WTC11 (cell line): ENCODE results near the gene LRRFIP1. TPM values are rescaled to one million over a fixed set of nuclear protein-coding genes. Genes with fewer than 3 reads are reported as not detected.

Source experiments
- ATAC-seq: fragments of 200-7000 bp; cut with Tn5 transposase; 2 replicates; pipeline ENCODE4 v1.10.0; 2021; ENCODE audit warnings: mild to moderate bottlenecking, moderate library complexity
- CTCF ChIA-PET: fragments of 300-600 bp; sonication (Branson Sonifier 250); formaldehyde crosslinking; loops from one replicate; lab custom pipeline; 2021; ENCODE audit warnings: antibody characterized with exemption; lab: Charles Lee
- POLR2A ChIA-PET: fragments of 350-600 bp; sonication (Branson Sonifier 250); formaldehyde crosslinking; loops from one replicate; lab custom pipeline; 2021; ENCODE audit warnings: antibody characterized with exemption; lab: Charles Lee
- DNase-seq: peaks from one replicate; pipeline ENCODE4 v3.0.0; 2021; ENCODE audit warnings: low spot score
- H3K27ac Mint-ChIP-seq: 2 replicates; pipeline ENCODE4 v1.8.0; 2021; ENCODE audit warnings: mixed read lengths
- H3K27me3 Mint-ChIP-seq: 2 replicates; pipeline ENCODE4 v1.8.0; 2021; ENCODE audit warnings: low read depth, mild to moderate bottlenecking, moderate library complexity, mixed read lengths
- H3K36me3 Mint-ChIP-seq: 2 replicates; pipeline ENCODE4 v1.8.0; 2021; ENCODE audit warnings: mixed read lengths
- H3K4me1 Mint-ChIP-seq: 2 replicates; pipeline ENCODE4 v1.8.0; 2022; ENCODE audit warnings: mixed read lengths
- H3K4me3 Mint-ChIP-seq: 2 replicates; pipeline ENCODE4 v1.8.0; 2021; ENCODE audit warnings: mild to moderate bottlenecking, moderate library complexity, mixed read lengths
- H3K9me3 Mint-ChIP-seq: 2 replicates; pipeline ENCODE4 v1.8.0; 2021; ENCODE audit warnings: mixed read lengths
- ATF6 ChIP-seq: sonication (generic); formaldehyde crosslinking; IDR thresholded peaks from 2 replicates; pipeline ENCODE4 v1.8.1; 2023; ENCODE audit warnings: mild to moderate bottlenecking, missing genetic modification reagents
- CREM ChIP-seq: sonication (generic); formaldehyde crosslinking; IDR thresholded peaks from 2 replicates; pipeline ENCODE4 v1.8.1; 2022; ENCODE audit warnings: mild to moderate bottlenecking, missing genetic modification reagents, moderate library complexity
- CTCF ChIP-seq: fragments of 200-600 bp; IDR thresholded peaks from 2 replicates; pipeline ENCODE4 v1.8.0; 2022; ENCODE audit warnings: antibody characterized with exemption
- ELF4 ChIP-seq: sonication (generic); formaldehyde crosslinking; IDR thresholded peaks from 2 replicates; pipeline ENCODE4 v1.8.1; 2022; ENCODE audit warnings: low read depth, mild to moderate bottlenecking, moderate library complexity, missing genetic modification reagents
- EMX1 ChIP-seq: fragments of 250-450 bp; sonication (Bioruptor Pico); IDR thresholded peaks from 2 replicates; pipeline ENCODE4 v1.8.0; 2021; ENCODE audit warnings: mild to moderate bottlenecking
- MLX ChIP-seq: sonication (generic); formaldehyde crosslinking; IDR thresholded peaks from 2 replicates; pipeline ENCODE4 v1.8.1; 2023; ENCODE audit warnings: mild to moderate bottlenecking, missing genetic modification reagents, moderate library complexity
- MYBL2 ChIP-seq: sonication (generic); formaldehyde crosslinking; IDR thresholded peaks from 2 replicates; pipeline ENCODE4 v1.8.1; 2023; ENCODE audit warnings: mild to moderate bottlenecking, moderate library complexity, missing genetic modification reagents
- RORB ChIP-seq: fragments of 250-450 bp; sonication (Bioruptor Pico); IDR thresholded peaks from 2 replicates; pipeline ENCODE4 v1.9.0; 2021; ENCODE audit warnings: mild to moderate bottlenecking
- SMAD4 ChIP-seq: sonication (generic); formaldehyde crosslinking; IDR thresholded peaks from 2 replicates; pipeline ENCODE4 v1.8.0; 2022; ENCODE audit warnings: mild to moderate bottlenecking, missing genetic modification reagents
- SP1 ChIP-seq: sonication (generic); formaldehyde crosslinking; conservative IDR thresholded peaks from 2 replicates; pipeline ENCODE4 v1.8.1; 2022; ENCODE audit warnings: missing genetic modification reagents
- TEAD4 ChIP-seq: sonication (generic); formaldehyde crosslinking; IDR thresholded peaks from 2 replicates; pipeline ENCODE4 v1.8.0; 2022; ENCODE audit warnings: mild to moderate bottlenecking, missing genetic modification reagents
- TP53 ChIP-seq: sonication (generic); formaldehyde crosslinking; IDR thresholded peaks from 2 replicates; pipeline ENCODE4 v1.8.1; 2023; ENCODE audit warnings: mild to moderate bottlenecking, missing genetic modification reagents
- USF2 ChIP-seq: sonication (generic); formaldehyde crosslinking; IDR thresholded peaks from 2 replicates; pipeline ENCODE4 v1.8.1; 2023; ENCODE audit warnings: mild to moderate bottlenecking, missing genetic modification reagents, moderate library complexity
- ZNF121 ChIP-seq: sonication (generic); formaldehyde crosslinking; IDR thresholded peaks from 2 replicates; pipeline ENCODE4 v1.8.0; 2023; ENCODE audit warnings: missing genetic modification reagents
- ZNF232 ChIP-seq: sonication (generic); formaldehyde crosslinking; IDR thresholded peaks from 2 replicates; pipeline ENCODE4 v1.8.0; 2022; ENCODE audit warnings: mild to moderate bottlenecking, missing genetic modification reagents
- ZNF423 ChIP-seq: fragments of 250-450 bp; sonication (Bioruptor Pico); IDR thresholded peaks from 2 replicates; pipeline ENCODE4 v2.1.2; 2022; ENCODE audit warnings: mild to moderate bottlenecking, moderate library complexity
- total RNA-seq: library from RNA; stranded (reverse); gene quantifications from 3 replicates; pipeline ENCODE4 v1.2.3, GENCODE V29; 2021
- TF ChIP-seq, protein P1 (sequence below): fragments of 250-450 bp; sonication (Bioruptor Pico); conservative IDR thresholded peaks from 2 replicates; pipeline ENCODE4 v1.9.0; 2021; ENCODE audit warnings: mild to moderate bottlenecking
- TF ChIP-seq, protein P2 (sequence below): sonication (generic); formaldehyde crosslinking; IDR thresholded peaks from 2 replicates; pipeline ENCODE4 v1.8.1; 2023; ENCODE audit warnings: mild to moderate bottlenecking, missing genetic modification reagents, borderline replicate concordance
- TF ChIP-seq, protein P3 (sequence below): sonication (generic); formaldehyde crosslinking; conservative IDR thresholded peaks from 2 replicates; pipeline ENCODE4 v1.8.1; 2022; ENCODE audit warnings: mild to moderate bottlenecking, missing genetic modification reagents
- TF ChIP-seq, protein P4 (sequence below): sonication (generic); formaldehyde crosslinking; IDR thresholded peaks from 2 replicates; pipeline ENCODE4 v1.8.0; 2022; ENCODE audit warnings: missing genetic modification reagents

The LRRFIP1 gene
- total RNA-seq, 1 experiment from 2014 or later: 88.4 TPM

DNA sequence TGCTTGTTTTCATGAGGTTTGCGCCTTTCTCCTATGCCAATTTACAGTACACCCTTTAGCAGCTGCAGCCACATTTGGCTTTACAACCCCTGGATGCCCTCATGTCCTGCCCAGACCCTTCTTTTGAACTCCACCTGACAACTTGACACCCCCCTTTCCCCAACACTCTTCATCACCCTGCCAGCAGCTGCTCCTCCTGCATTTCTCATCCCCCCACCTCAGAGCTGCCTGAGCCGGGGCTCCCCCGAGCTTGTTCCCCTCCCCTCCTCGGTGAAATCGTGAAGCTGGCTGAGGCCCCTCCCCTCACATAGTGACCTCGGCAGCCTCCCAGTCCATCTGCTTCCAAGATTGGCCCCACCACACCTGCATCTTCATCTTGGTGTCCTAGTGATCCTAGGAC, 40.5 kb downstream of the LRRFIP1 start (continued):
- TF ChIP-seq, protein P1, sequence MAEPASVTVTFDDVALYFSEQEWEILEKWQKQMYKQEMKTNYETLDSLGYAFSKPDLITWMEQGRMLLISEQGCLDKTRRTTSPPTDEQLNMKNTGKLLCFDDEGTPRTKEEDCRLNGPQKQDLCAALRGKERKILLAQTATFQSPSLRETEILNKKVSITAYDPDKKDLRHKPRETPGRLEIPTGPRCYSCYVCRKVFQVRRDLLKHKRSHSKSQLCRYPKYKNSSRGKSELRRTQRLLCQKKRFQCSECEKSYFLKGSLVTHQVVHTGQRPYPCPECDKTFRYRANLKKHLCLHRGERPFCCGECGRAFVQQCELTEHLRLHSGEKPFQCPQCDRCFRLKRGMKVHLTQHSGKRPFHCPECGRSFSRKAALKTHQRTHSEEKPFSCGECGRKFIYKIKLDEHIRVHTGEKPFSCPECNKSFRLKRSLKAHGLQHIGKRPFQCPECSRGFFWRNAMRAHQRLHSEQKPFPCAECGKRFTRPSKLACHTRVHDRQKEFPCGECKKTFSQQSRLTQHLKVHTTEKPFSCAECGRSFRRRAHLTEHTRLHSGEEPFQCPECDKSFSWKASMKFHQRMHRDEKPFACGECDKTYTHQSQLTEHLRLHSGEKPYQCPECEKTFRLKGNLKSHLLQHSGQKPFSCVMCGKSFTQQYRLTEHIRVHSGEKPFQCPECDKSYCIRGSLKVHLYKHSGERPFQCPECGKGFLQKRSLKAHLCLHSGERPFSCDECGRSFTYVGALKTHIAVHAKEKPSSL: no peak
- TF ChIP-seq, protein P2, sequence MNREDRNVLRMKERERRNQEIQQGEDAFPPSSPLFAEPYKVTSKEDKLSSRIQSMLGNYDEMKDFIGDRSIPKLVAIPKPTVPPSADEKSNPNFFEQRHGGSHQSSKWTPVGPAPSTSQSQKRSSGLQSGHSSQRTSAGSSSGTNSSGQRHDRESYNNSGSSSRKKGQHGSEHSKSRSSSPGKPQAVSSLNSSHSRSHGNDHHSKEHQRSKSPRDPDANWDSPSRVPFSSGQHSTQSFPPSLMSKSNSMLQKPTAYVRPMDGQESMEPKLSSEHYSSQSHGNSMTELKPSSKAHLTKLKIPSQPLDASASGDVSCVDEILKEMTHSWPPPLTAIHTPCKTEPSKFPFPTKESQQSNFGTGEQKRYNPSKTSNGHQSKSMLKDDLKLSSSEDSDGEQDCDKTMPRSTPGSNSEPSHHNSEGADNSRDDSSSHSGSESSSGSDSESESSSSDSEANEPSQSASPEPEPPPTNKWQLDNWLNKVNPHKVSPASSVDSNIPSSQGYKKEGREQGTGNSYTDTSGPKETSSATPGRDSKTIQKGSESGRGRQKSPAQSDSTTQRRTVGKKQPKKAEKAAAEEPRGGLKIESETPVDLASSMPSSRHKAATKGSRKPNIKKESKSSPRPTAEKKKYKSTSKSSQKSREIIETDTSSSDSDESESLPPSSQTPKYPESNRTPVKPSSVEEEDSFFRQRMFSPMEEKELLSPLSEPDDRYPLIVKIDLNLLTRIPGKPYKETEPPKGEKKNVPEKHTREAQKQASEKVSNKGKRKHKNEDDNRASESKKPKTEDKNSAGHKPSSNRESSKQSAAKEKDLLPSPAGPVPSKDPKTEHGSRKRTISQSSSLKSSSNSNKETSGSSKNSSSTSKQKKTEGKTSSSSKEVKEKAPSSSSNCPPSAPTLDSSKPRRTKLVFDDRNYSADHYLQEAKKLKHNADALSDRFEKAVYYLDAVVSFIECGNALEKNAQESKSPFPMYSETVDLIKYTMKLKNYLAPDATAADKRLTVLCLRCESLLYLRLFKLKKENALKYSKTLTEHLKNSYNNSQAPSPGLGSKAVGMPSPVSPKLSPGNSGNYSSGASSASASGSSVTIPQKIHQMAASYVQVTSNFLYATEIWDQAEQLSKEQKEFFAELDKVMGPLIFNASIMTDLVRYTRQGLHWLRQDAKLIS (CRISPR knock-in tag): no peak
- no peak for TF ChIP-seq ATF6
- TF ChIP-seq TP53 (CRISPR knock-in tag): no peak
- TF ChIP-seq ZNF423 (CRISPR knock-in tag): no peak
- no peak for TF ChIP-seq ZNF232 (CRISPR knock-in tag)

GRCh38 chr2:237668440-237668839, 41.1 kb downstream of the LRRFIP1 start:
- Mint-ChIP-seq H3K9me3 (no peaks in the 10 kb centered on the region), H3K4me1 (peaks cover 62% of the 10 kb centered on the region), H3K27me3 (no peaks in the 10 kb centered on the region), H3K36me3 (no peaks in the 10 kb centered on the region), H3K4me3 (no peak overlapping the region), H3K27ac (no peak overlapping the region)
- ChIA-PET CTCF (interaction anchor here (0.7 to 9.0 kb wide), 5 partner anchors 17 to 156 kb away, joined by 3 to 63 read pairs (median 12); no protein-coding TSS in a partner anchor), POLR2A (no interaction called here)
- DNase-seq: no peak
- no peak for ATAC-seq
- no peak for TF ChIP-seq SP1
- TF ChIP-seq CREM (CRISPR knock-in tag): no peak
- TF ChIP-seq USF2 (CRISPR knock-in tag): no peak
- TF ChIP-seq ELF4 (CRISPR knock-in tag): no peak
- TF ChIP-seq TEAD4 (CRISPR knock-in tag): no peak
- TF ChIP-seq MYBL2 (CRISPR knock-in tag): no peak
- TF ChIP-seq, protein P3, sequence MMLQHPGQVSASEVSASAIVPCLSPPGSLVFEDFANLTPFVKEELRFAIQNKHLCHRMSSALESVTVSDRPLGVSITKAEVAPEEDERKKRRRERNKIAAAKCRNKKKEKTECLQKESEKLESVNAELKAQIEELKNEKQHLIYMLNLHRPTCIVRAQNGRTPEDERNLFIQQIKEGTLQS (CRISPR knock-in tag): no peak
- TF ChIP-seq SMAD4 (CRISPR knock-in tag): no peak
- no peak for TF ChIP-seq CTCF
- TF ChIP-seq, protein P4, sequence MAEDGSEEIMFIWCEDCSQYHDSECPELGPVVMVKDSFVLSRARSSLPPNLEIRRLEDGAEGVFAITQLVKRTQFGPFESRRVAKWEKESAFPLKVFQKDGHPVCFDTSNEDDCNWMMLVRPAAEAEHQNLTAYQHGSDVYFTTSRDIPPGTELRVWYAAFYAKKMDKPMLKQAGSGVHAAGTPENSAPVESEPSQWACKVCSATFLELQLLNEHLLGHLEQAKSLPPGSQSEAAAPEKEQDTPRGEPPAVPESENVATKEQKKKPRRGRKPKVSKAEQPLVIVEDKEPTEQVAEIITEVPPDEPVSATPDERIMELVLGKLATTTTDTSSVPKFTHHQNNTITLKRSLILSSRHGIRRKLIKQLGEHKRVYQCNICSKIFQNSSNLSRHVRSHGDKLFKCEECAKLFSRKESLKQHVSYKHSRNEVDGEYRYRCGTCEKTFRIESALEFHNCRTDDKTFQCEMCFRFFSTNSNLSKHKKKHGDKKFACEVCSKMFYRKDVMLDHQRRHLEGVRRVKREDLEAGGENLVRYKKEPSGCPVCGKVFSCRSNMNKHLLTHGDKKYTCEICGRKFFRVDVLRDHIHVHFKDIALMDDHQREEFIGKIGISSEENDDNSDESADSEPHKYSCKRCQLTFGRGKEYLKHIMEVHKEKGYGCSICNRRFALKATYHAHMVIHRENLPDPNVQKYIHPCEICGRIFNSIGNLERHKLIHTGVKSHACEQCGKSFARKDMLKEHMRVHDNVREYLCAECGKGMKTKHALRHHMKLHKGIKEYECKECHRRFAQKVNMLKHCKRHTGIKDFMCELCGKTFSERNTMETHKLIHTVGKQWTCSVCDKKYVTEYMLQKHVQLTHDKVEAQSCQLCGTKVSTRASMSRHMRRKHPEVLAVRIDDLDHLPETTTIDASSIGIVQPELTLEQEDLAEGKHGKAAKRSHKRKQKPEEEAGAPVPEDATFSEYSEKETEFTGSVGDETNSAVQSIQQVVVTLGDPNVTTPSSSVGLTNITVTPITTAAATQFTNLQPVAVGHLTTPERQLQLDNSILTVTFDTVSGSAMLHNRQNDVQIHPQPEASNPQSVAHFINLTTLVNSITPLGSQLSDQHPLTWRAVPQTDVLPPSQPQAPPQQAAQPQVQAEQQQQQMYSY (CRISPR knock-in tag): no peak
- TF ChIP-seq ZNF121 (CRISPR knock-in tag): no peak
- TF ChIP-seq MLX (CRISPR knock-in tag): no peak
- TF ChIP-seq RORB (CRISPR knock-in tag): no peak
- no peak for TF ChIP-seq ATF6
- TF ChIP-seq EMX1: no peak
